K562 (cell line): Measurements from ENCODE around the gene RGL2. TPM values are rescaled to one million over a fixed set of nuclear protein-coding genes. Genes with fewer than 3 reads are reported as not detected.

Experiments used
- FOS ChIP-seq: IDR thresholded peaks from 3 replicates; pipeline ENCODE4 v1.6.1; 2011; ENCODE audit not compliant: insufficient read length; ENCODE audit errors: extremely low read depth
- HNRNPK ChIP-seq: fragments of 200-400 bp; formaldehyde crosslinking; IDR thresholded peaks from one replicate; pipeline ENCODE4 v1.6.1; 2018; ENCODE audit warnings: mild to moderate bottlenecking, low read depth, low read length; ENCODE audit not compliant: poor library complexity, severe bottlenecking
- MBD2 ChIP-seq: sonication (generic); IDR thresholded peaks from 2 replicates; pipeline ENCODE4 v1.6.1; 2016; ENCODE audit warnings: low read depth, borderline replicate concordance
- OTX1 ChIP-seq: fragments of 450-650 bp; formaldehyde crosslinking; IDR thresholded peaks from 2 replicates; pipeline ENCODE4 v1.4.0; 2022; ENCODE audit warnings: mild to moderate bottlenecking
- SAP30 ChIP-seq: fragments of 200-600 bp; sonication (generic); IDR thresholded peaks from 2 replicates; pipeline ENCODE4 v1.6.1; 2012; ENCODE audit warnings: borderline replicate concordance, low read depth, mild to moderate bottlenecking, moderate library complexity, low read length, control low read depth, inconsistent platforms; ENCODE audit not compliant: insufficient read depth, poor library complexity, severe bottlenecking
- SPI1 ChIP-seq: IDR thresholded peaks from 2 replicates; pipeline ENCODE4 v1.6.1; 2011; ENCODE audit warnings: low read depth, low read length, control low read depth, borderline replicate concordance
- TAF15 ChIP-seq: fragments of 200-400 bp; formaldehyde crosslinking; IDR thresholded peaks from 2 replicates; pipeline ENCODE4 v1.6.1; 2017; ENCODE audit warnings: mild to moderate bottlenecking, low read depth, low read length, moderate library complexity
- polyA plus RNA-seq, 8 experiments: library from polyadenylated mRNA; depleted of rRNA in 4 of 8; stranded (reverse) in 5 of 8; unstranded in 3 of 8; fragments of >200 nt; fragmentation: Nextera tagmentation in 2 of 8; fragmentation: Illumina TruSeq in 1 of 8; extraction: Ambion mirVana in 2 of 8; extraction: Trizol in 1 of 8; gene quantifications; 2 replicates each; pipeline versions ENCODE4 v1.2.1 to v1.2.3, GENCODE V29; 2011 to 2014; ENCODE audit warnings: inconsistent platforms in 1 of 8, missing spikeins in 1 of 8
- total RNA-seq, 7 experiments: library from RNA; depleted of rRNA in 6 of 7; stranded (reverse); fragments of >200 nt in 6 of 7; fragmentation: Illumina TruSeq in 2 of 7; extraction: Trizol in 2 of 7; gene quantifications; 2 replicates each; pipeline versions ENCODE4 v1.2.1 to v1.2.3, GENCODE V29; 2011 to 2021; ENCODE audit warnings: low replicate concordance in 1 of 7
- TF ChIP-seq, protein P1 (sequence below): sonication (generic); IDR thresholded peaks from 2 replicates; pipeline ENCODE4 v1.6.1; 2016
- TF ChIP-seq, protein P2 (sequence below): fragments of 450-650 bp; IDR thresholded peaks from 2 replicates; pipeline ENCODE4 v1.6.1; 2018; ENCODE audit not compliant: partially characterized antibody
- TF ChIP-seq, protein P3 (sequence below): fragments of 450-650 bp; formaldehyde crosslinking; IDR thresholded peaks from 2 replicates; pipeline ENCODE4 v1.4.0; 2020; ENCODE audit warnings: mild to moderate bottlenecking, moderate library complexity
- TF ChIP-seq, protein P4 (sequence below): fragments of 450-650 bp; formaldehyde crosslinking; IDR thresholded peaks from 2 replicates; pipeline ENCODE4 v1.4.0; 2022; ENCODE audit warnings: missing genetic modification characterization
- TF ChIP-seq, protein P5 (sequence below): fragments of 200-800 bp; sonication (Bioruptor generic); IDR thresholded peaks from 2 replicates; pipeline ENCODE4 v1.6.1; 2017; ENCODE audit warnings: missing genetic modification characterization, missing compliant biosample characterization
- TF ChIP-seq, protein P6 (sequence below): fragments of 250-450 bp; sonication (Bioruptor Pico); IDR thresholded peaks from 2 replicates; pipeline ENCODE4 v1.8.0; 2022; ENCODE audit warnings: inconsistent platforms

RGL2 gene
- total and polyA plus RNA-seq, 9 of the 15 experiments (the other 6 are each of a cell fraction or from before 2014, with no cell fraction given), result 1.8 to 57.1 (median 19.5) TPM

DNA sequence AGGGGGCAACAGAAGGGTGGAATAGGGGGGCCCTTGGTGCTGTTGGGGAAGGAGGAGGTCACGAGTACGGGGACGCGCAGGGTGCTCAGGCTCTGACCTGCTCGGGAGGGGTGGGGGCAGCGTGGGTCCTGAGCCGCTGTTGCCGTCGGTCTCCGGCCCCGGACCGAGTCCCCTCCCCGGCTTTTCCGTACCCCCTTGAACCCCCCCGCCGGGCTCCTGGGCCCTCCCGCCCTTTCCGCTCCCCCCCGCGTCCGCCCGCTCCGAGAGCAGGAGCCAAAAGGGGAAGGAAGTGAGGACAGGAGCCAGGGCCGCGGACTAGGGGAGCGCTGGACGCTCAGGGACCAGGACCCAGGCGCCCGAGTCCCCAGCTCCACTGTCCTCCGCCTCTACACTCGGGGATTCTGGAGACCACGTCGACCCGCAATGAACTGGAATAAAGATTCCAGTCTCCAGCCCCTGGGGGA, at the start of gene RGL2 (continued):
- TF ChIP-seq, protein P1, sequence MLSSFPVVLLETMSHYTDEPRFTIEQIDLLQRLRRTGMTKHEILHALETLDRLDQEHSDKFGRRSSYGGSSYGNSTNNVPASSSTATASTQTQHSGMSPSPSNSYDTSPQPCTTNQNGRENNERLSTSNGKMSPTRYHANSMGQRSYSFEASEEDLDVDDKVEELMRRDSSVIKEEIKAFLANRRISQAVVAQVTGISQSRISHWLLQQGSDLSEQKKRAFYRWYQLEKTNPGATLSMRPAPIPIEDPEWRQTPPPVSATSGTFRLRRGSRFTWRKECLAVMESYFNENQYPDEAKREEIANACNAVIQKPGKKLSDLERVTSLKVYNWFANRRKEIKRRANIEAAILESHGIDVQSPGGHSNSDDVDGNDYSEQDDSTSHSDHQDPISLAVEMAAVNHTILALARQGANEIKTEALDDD, result 0 out of 2 replicates have a peak, but pooled peaks have one; percentile 3
- TF ChIP-seq, protein P2, sequence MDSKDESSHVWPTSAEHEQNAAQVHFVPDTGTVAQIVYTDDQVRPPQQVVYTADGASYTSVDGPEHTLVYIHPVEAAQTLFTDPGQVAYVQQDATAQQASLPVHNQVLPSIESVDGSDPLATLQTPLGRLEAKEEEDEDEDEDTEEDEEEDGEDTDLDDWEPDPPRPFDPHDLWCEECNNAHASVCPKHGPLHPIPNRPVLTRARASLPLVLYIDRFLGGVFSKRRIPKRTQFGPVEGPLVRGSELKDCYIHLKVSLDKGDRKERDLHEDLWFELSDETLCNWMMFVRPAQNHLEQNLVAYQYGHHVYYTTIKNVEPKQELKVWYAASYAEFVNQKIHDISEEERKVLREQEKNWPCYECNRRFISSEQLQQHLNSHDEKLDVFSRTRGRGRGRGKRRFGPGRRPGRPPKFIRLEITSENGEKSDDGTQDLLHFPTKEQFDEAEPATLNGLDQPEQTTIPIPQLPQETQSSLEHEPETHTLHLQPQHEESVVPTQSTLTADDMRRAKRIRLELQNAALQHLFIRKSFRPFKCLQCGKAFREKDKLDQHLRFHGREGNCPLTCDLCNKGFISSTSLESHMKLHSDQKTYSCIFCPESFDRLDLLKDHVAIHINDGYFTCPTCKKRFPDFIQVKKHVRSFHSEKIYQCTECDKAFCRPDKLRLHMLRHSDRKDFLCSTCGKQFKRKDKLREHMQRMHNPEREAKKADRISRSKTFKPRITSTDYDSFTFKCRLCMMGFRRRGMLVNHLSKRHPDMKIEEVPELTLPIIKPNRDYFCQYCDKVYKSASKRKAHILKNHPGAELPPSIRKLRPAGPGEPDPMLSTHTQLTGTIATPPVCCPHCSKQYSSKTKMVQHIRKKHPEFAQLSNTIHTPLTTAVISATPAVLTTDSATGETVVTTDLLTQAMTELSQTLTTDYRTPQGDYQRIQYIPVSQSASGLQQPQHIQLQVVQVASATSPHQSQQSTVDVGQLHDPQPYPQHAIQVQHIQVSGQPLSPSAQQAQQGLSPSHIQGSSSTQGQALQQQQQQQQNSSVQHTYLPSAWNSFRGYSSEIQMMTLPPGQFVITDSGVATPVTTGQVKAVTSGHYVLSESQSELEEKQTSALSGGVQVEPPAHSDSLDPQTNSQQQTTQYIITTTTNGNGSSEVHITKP, result peak; percentile 71
- no peak for TF ChIP-seq FOS
- TF ChIP-seq MBD2, result no peak
- no peak for TF ChIP-seq HNRNPK
- TF ChIP-seq SPI1, result peak; percentile 84
- TF ChIP-seq TAF15, result no peak
- TF ChIP-seq, protein P3, sequence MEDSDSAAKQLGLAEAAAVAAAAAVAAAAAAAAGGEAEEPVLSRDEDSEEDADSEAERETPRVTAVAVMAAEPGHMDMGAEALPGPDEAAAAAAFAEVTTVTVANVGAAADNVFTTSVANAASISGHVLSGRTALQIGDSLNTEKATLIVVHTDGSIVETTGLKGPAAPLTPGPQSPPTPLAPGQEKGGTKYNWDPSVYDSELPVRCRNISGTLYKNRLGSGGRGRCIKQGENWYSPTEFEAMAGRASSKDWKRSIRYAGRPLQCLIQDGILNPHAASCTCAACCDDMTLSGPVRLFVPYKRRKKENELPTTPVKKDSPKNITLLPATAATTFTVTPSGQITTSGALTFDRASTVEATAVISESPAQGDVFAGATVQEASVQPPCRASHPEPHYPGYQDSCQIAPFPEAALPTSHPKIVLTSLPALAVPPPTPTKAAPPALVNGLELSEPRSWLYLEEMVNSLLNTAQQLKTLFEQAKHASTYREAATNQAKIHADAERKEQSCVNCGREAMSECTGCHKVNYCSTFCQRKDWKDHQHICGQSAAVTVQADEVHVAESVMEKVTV (CRISPR knock-in tag), result 0 out of 2 replicates have a peak, but pooled peaks have one; percentile 15
- TF ChIP-seq OTX1 (CRISPR knock-in tag), result peak; percentile 51
- TF ChIP-seq, protein P4, sequence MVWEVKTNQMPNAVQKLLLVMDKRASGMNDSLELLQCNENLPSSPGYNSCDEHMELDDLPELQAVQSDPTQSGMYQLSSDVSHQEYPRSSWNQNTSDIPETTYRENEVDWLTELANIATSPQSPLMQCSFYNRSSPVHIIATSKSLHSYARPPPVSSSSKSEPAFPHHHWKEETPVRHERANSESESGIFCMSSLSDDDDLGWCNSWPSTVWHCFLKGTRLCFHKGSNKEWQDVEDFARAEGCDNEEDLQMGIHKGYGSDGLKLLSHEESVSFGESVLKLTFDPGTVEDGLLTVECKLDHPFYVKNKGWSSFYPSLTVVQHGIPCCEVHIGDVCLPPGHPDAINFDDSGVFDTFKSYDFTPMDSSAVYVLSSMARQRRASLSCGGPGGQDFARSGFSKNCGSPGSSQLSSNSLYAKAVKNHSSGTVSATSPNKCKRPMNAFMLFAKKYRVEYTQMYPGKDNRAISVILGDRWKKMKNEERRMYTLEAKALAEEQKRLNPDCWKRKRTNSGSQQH (CRISPR knock-in tag), result peak; percentile 65; the same call in 1 of the 2 replicates
- peak; percentile 15 for TF ChIP-seq SAP30
- TF ChIP-seq, protein P5, sequence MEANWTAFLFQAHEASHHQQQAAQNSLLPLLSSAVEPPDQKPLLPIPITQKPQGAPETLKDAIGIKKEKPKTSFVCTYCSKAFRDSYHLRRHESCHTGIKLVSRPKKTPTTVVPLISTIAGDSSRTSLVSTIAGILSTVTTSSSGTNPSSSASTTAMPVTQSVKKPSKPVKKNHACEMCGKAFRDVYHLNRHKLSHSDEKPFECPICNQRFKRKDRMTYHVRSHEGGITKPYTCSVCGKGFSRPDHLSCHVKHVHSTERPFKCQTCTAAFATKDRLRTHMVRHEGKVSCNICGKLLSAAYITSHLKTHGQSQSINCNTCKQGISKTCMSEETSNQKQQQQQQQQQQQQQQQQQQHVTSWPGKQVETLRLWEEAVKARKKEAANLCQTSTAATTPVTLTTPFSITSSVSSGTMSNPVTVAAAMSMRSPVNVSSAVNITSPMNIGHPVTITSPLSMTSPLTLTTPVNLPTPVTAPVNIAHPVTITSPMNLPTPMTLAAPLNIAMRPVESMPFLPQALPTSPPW, result peak; percentile 99
- TF ChIP-seq, protein P6, sequence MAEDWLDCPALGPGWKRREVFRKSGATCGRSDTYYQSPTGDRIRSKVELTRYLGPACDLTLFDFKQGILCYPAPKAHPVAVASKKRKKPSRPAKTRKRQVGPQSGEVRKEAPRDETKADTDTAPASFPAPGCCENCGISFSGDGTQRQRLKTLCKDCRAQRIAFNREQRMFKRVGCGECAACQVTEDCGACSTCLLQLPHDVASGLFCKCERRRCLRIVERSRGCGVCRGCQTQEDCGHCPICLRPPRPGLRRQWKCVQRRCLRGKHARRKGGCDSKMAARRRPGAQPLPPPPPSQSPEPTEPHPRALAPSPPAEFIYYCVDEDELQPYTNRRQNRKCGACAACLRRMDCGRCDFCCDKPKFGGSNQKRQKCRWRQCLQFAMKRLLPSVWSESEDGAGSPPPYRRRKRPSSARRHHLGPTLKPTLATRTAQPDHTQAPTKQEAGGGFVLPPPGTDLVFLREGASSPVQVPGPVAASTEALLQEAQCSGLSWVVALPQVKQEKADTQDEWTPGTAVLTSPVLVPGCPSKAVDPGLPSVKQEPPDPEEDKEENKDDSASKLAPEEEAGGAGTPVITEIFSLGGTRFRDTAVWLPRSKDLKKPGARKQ (CRISPR knock-in tag), result no peak
